HG02623 (cell line): ENCODE measurements around the gene CFAP97D1.
"Not testable (repeated sequence)": the region's sequence is repeated elsewhere in the genome, so short reads cannot be mapped to it uniquely, and the experiment has no call there.

Experiments
- ATAC-seq: cut with Tn5 transposase; IDR thresholded peaks from one replicate; pipeline ENCODE4 v1.9.1; 2021; ENCODE audit warnings: moderate library complexity; ENCODE audit not compliant: unreplicated experiment

The CFAP97D1 gene

GRCh38 chr17:43792668-43793067 lies 12.4 kb downstream of the CFAP97D1 start:
- not testable (repeated sequence) for ATAC-seq

GRCh38 chr17:43798024-43798423 lies 17.8 kb downstream of the CFAP97D1 start:
- ATAC-seq: not testable (repeated sequence)

GRCh38 chr17:43799047-43799446 lies 18.8 kb downstream of the CFAP97D1 start:
- no peak for ATAC-seq

GRCh38 chr17:43800736-43801135 lies 20.5 kb downstream of the CFAP97D1 start:
- ATAC-seq: no peak

GRCh38 chr17:43801844-43802243 lies 21.6 kb downstream of the CFAP97D1 start:
- ATAC-seq: no peak

GRCh38 chr17:43803758-43804157 lies 23.5 kb downstream of the CFAP97D1 start:
- no peak for ATAC-seq

GRCh38 chr17:43805117-43805516 lies 24.9 kb downstream of the CFAP97D1 start:
- no peak for ATAC-seq

- no peak for ATAC-seq
Measured at GRCh38 chr17:43808076-43808475, 27.8 kb downstream of the CFAP97D1 start.

- ATAC-seq: no peak
Measured at GRCh38 chr17:43809121-43809520, 28.9 kb downstream of the CFAP97D1 start.

- ATAC-seq: no peak
Measured at GRCh38 chr17:43810226-43810715, 30.0 kb downstream of the CFAP97D1 start.

GRCh38 chr17:43810823-43811222 lies 30.6 kb downstream of the CFAP97D1 start:
- ATAC-seq: no peak

- no peak for ATAC-seq
Measured at GRCh38 chr17:43812396-43813265, 32.4 kb downstream of the CFAP97D1 start.

GRCh38 chr17:43813386-43813785 lies 33.2 kb downstream of the CFAP97D1 start:
- no peak for ATAC-seq

GRCh38 chr17:43814026-43814425 lies 33.8 kb downstream of the CFAP97D1 start:
- no peak for ATAC-seq

- ATAC-seq: no peak
Measured at GRCh38 chr17:43814714-43815113, 34.5 kb downstream of the CFAP97D1 start.

GRCh38 chr17:43816336-43817320 lies 36.4 kb downstream of the CFAP97D1 start:
- ATAC-seq: no peak

GRCh38 chr17:43817826-43818225 lies 37.6 kb downstream of the CFAP97D1 start:
- no peak for ATAC-seq

GRCh38 chr17:43818966-43819365 lies 38.7 kb downstream of the CFAP97D1 start:
- ATAC-seq: no peak

- no peak for ATAC-seq
Measured at GRCh38 chr17:43820759-43821158, 40.5 kb downstream of the CFAP97D1 start.

- ATAC-seq: no peak
Measured at GRCh38 chr17:43822570-43823190, 42.4 kb downstream of the CFAP97D1 start.
